Measurements from ENCODE around the gene REG1A.

The REG1A gene

GRCh38 chr2:79128406-79128805, 8.1 kb downstream of the REG1A start:
- DNase-seq = no peak

- DNase-seq = no peak
Observed at GRCh38 chr2:79129260-79129659, 9.0 kb downstream of the REG1A start.

- DNase-seq = no peak
Observed at GRCh38 chr2:79129804-79130203, 9.5 kb downstream of the REG1A start.

DNA sequence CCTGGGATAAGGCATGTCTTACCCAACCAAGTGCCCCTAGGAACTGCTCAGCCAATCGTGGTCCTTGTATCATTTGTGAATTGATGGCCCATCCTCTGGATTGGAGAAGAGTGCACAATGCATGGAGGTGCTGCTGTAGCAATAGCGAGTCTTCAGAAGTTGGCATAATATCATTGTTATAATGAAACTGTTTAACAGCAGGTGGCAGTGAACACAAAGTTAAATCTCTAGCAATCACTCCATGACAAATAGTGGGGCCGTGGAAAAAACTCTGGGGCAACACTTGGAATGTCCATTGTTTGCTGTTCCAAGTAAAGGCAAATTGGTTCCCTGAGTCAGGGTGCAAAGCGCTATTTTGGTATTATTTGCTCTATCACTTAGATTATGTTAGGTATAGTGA, 11.4 kb downstream of the REG1A start:
- DNase-seq = no peak

GRCh38 chr2:79138385-79138784, 18.1 kb downstream of the REG1A start:
- no peak for DNase-seq

DNA sequence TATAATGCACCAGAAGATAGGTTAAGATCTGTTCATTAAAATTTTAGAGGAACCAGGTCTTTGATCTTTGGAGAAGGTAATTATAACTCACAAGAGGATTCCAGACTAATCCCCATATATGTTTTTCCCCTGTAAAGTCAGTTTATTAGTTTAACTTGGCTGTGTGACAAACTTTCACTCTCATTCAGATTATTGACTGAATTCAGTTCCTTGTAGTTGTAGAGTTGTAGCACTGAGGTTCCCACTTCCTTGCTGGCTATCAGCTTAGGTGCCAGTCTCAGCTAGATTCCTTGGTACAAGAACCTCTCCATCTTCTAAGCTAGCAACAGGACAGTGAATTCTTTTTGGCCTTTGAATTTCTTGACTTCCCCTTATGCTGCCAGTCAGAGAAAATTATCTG, 19.1 kb downstream of the REG1A start:
- no peak for DNase-seq

DNA sequence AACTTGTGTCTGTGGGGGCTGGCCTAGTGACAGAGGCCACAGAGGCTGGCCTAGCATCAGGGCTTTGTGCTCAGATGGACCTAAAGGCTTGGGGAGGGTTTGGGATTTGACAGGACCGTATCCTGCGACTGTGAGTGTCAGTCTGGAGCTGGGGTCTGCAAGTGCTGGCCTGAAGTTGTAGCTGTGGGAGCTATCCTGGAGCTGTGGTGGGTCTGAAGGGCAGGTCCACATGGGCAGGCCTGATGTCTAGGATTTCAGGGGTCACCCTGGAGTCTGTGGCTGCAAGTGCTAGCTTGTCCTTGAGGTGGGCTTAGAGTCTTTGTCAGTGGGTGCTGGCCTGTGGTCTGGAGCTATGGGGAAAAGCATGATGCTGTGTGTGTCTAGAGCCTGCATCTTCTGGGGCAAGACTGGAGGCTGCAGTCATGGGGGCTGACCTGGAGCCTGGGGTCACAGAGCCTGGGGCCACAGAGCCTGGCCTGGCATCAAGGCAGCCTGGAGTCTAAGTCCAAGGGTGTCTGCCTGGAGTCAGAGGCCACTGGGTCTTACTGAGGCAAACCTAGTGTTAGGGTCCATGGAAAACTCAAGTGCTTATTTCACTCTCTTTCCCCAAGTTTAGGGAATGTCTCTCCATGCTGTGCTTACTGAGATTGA, 35.7 kb downstream of the REG1A start:
- no peak for DNase-seq

DNA sequence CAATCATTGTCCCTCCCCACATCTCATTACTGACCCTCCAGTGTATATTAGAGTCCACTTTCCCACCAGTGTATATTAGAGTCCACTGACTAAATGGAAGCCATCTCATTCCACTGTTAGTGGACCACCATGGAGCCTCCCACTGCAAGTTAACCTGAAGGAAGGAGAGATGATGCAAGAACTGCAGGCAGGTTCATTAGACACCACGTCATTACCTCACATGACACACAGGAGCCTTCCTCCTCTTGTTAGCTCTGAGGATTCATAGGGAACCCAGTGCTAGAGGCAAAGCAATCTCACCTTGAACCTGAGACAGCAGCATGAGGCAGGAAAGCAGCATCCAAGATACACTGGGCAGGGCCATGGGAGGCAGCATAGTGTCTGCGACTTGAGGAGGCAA, 38.7 kb downstream of the REG1A start:
- DNase-seq = no peak

DNA sequence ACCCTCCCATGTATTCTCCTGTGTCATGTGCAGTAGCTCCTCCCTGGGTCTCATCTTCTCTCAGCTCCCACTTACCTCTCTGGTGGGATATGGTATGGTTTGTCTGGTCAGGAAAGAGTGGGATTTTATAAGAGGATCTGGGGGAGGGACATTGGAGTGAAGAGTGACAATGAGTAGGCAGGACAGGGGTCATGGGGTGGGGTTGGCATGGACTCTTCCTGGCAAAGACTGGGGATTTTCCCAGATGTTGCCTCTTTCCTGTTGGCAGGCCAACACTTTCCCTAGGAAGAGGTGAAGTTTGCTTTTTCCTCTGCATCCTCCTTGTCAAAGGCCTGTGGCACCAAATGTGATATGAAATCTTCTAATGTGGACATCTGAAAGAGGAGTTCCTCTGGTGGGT, 39.4 kb downstream of the REG1A start, which contains the start of gene REG3A:
Gene REG3A (minus strand): TSS at position 101 of the 400 bp plus-strand sequence. CDS start 348 bp downstream, outside the sequence.
- DNase-seq = no peak

DNA sequence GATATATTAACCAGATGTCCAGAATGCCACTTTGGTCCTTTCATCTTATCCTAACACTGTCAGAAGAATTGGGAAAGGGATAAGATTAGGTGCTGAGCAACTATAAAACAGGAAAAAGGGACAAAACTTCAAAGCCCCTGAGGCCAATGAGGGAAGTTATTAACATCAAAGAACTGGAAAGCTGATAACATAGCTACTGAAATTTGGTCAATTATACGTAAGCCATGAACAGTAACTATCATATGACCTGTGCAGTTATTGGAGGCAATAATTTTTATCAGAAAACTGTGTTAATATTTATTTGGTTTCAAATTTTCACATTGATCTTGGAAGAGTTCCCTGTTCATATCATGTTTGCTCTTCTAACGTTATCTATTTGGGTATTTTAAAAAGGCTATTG, 41.8 kb downstream of the REG1A start:
- DNase-seq = no peak

- DNase-seq = no peak
Observed at GRCh38 chr2:79162801-79163200, 42.5 kb downstream of the REG1A start.

GRCh38 chr2:79171348-79171958, 51.2 kb downstream of the REG1A start:
- DNase-seq = no peak
